ENCODE measurements around the gene ATP8A2.
A peak's percentile ranks its signal among the peaks of the same experiment; 100 is the strongest.

ATP8A2 gene

DNA sequence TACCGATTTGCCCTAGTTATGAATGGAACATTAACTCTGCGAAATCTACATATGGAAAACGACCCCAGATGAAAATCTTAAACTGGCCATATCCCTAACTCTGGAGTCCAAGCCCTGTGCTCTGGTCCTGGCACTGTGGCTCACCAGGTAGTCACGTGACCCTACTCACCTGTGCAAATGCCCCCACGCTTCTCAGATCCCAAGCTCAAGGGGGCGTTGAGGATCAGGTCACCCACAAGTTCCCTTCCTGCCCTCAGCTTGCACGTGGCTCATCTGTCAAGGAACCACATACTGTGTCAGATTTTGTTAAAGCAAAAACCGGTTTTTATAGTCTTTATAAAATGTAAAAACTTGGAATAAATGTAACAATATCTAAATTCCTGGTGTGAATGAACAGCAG is 356.0 kb downstream of the ATP8A2 start:
- Histone ChIP-seq H3K4me3 (ENCODE audit: insufficient read depth in 1 of 2, low read depth in 1 of 2, low read length in 2 of 2) (no peak overlapping the region), H2AFZ (ENCODE audit: low read depth, low read length) (no peak overlapping the region), H4K91ac (ENCODE audit: low read length) (no peak overlapping the region), H3K27ac (ENCODE audit: low read length, poor library complexity, severe bottlenecking) (no peak overlapping the region), H3K79me1 (replicated peaks; ENCODE audit: low read length, poor library complexity, severe bottlenecking) (no peaks in the 10 kb centered on the region), H3K23ac (ENCODE audit: low read length in 2 of 2) (no peak overlapping the region), H3K4me2 (ENCODE audit: low read length, poor library complexity, severe bottlenecking) (no peak overlapping the region), H3K4me1 (ENCODE audit: control insufficient read depth, insufficient read depth, low read depth, low read length) (peaks cover 4% of the 10 kb centered on the region), H3K9me3 (ENCODE audit: control insufficient read depth, low read length) (no peaks in the 10 kb centered on the region), H2AK5ac (ENCODE audit: low read length, severe bottlenecking) (no peak overlapping the region), H2BK120ac (ENCODE audit: low read depth, low read length) (no peak overlapping the region), H3K27me3 (ENCODE audit: control insufficient read depth in 1 of 2, insufficient read depth in 1 of 2, low read length in 2 of 2) (peaks cover 0 to 40% of the 10 kb centered on the region in 2 experiments), H4K8ac (ENCODE audit: low read length) (no peak overlapping the region), H2BK5ac (ENCODE audit: low read depth, low read length, poor library complexity, severe bottlenecking) (no peak overlapping the region), H2BK15ac (ENCODE audit: low read depth, poor library complexity, severe bottlenecking) (no peak overlapping the region), H2BK12ac (ENCODE audit: low read length in 2 of 2) (no peak overlapping the region), H3K18ac (ENCODE audit: low read depth in 1 of 2, low read length in 2 of 2) (no peak overlapping the region), H3K36me3 (ENCODE audit: control insufficient read depth in 1 of 2, insufficient read depth in 2 of 2, low read depth in 1 of 2, low read length in 2 of 2) (no peaks in the 10 kb centered on the region), H3K14ac (ENCODE audit: low read length in 2 of 2) (no peak overlapping the region), H3K4ac (ENCODE audit: low read depth in 1 of 2, low read length in 2 of 2) (no peak overlapping the region), H3K9ac (ENCODE audit: low read length) (no peak overlapping the region)
- no peak for DNase-seq
- 77% methylated on average over 6 of the region's 8 CpGs for WGBS

DNA sequence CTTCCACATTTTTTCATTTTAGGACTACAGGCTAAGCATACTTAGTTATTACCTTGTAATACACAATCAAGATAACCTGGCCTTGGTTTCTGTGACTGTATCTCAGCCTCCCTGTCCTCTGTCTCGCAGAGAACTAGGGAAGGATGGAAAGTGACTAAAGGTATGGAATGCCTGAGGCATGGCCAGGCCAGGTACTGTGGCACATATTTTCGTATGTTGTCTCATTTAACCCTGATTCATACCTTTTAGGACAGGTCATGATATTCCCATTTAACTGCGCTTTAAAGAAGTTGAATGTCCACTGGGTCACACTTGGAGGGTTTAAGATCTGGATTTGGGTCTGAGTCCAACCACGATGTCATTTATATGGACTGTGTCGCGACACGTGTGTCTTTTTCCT is 357.4 kb downstream of the ATP8A2 start:
- Histone ChIP-seq H2AK5ac (ENCODE audit: low read length, severe bottlenecking) (peak overlapping the region; percentile 30), H3K4me1 (ENCODE audit: control insufficient read depth, insufficient read depth, low read depth, low read length) (peaks cover 7% of the 10 kb centered on the region), H2BK15ac (ENCODE audit: low read depth, poor library complexity, severe bottlenecking) (no peak overlapping the region), H2AFZ (ENCODE audit: low read depth, low read length) (no peak overlapping the region), H3K4ac (ENCODE audit: low read depth in 1 of 2, low read length in 2 of 2) (no peak overlapping the region), H3K79me1 (replicated peaks; ENCODE audit: low read length, poor library complexity, severe bottlenecking) (no peaks in the 10 kb centered on the region), H2BK5ac (ENCODE audit: low read depth, low read length, poor library complexity, severe bottlenecking) (no peak overlapping the region), H3K27me3 (ENCODE audit: control insufficient read depth in 1 of 2, insufficient read depth in 1 of 2, low read length in 2 of 2) (peaks cover 0 to 40% of the 10 kb centered on the region in 2 experiments), H2BK120ac (ENCODE audit: low read depth, low read length) (no peak overlapping the region), H4K91ac (ENCODE audit: low read length) (no peak overlapping the region), H3K9me3 (ENCODE audit: control insufficient read depth, low read length) (no peaks in the 10 kb centered on the region), H3K18ac (ENCODE audit: low read depth in 1 of 2, low read length in 2 of 2) (no peak overlapping the region), H3K14ac (ENCODE audit: low read length in 2 of 2) (no peak overlapping the region), H3K9ac (ENCODE audit: low read length) (no peak overlapping the region), H2BK12ac (ENCODE audit: low read length in 2 of 2) (no peak overlapping the region), H4K8ac (ENCODE audit: low read length) (no peak overlapping the region), H3K4me3 (ENCODE audit: insufficient read depth in 1 of 2, low read depth in 1 of 2, low read length in 2 of 2) (no peak overlapping the region), H3K27ac (ENCODE audit: low read length, poor library complexity, severe bottlenecking) (no peak overlapping the region), H3K4me2 (ENCODE audit: low read length, poor library complexity, severe bottlenecking) (no peak overlapping the region), H3K23ac (ENCODE audit: low read length in 2 of 2) (no peak overlapping the region), H3K36me3 (ENCODE audit: control insufficient read depth in 1 of 2, insufficient read depth in 2 of 2, low read depth in 1 of 2, low read length in 2 of 2) (no peaks in the 10 kb centered on the region)
- DNase-seq, result no peak
- WGBS, result 88% methylated on average over 7 of the region's 7 CpGs

GRCh38 chr13:25731037-25731436 is 359.3 kb downstream of the ATP8A2 start:
- H3K79me1 ChIP-seq (replicated peaks; ENCODE audit: low read length, poor library complexity, severe bottlenecking), result no peaks in the 10 kb centered on the region
- no peak overlapping the region for H3K27ac ChIP-seq (ENCODE audit: low read length, poor library complexity, severe bottlenecking)
- H3K9me3 ChIP-seq (ENCODE audit: control insufficient read depth, low read length), result no peaks in the 10 kb centered on the region
- H2AK5ac ChIP-seq (ENCODE audit: low read length, severe bottlenecking), result no peak overlapping the region
- H2BK15ac ChIP-seq (ENCODE audit: low read depth, poor library complexity, severe bottlenecking), result no peak overlapping the region
- H3K4me2 ChIP-seq (ENCODE audit: low read length, poor library complexity, severe bottlenecking), result no peak overlapping the region
- H3K23ac ChIP-seq (ENCODE audit: low read length in 2 of 2), result no peak overlapping the region
- H2AFZ ChIP-seq (ENCODE audit: low read depth, low read length), result no peak overlapping the region
- no peak overlapping the region for H4K91ac ChIP-seq (ENCODE audit: low read length)
- no peak overlapping the region for H3K18ac ChIP-seq (ENCODE audit: low read depth in 1 of 2, low read length in 2 of 2)
- no peak overlapping the region for H2BK5ac ChIP-seq (ENCODE audit: low read depth, low read length, poor library complexity, severe bottlenecking)
- H3K4ac ChIP-seq (ENCODE audit: low read depth in 1 of 2, low read length in 2 of 2), result no peak overlapping the region
- no peak overlapping the region for H2BK12ac ChIP-seq (ENCODE audit: low read length in 2 of 2)
- H3K27me3 ChIP-seq (ENCODE audit: control insufficient read depth in 1 of 2, insufficient read depth in 1 of 2, low read length in 2 of 2), result peaks cover 0 to 34% of the 10 kb centered on the region in 2 experiments
- H4K8ac ChIP-seq (ENCODE audit: low read length), result no peak overlapping the region
- no peak overlapping the region for H3K14ac ChIP-seq (ENCODE audit: low read length in 2 of 2)
- H3K36me3 ChIP-seq (ENCODE audit: control insufficient read depth in 1 of 2, insufficient read depth in 2 of 2, low read depth in 1 of 2, low read length in 2 of 2), result no peaks in the 10 kb centered on the region
- H3K4me1 ChIP-seq (ENCODE audit: control insufficient read depth, insufficient read depth, low read depth, low read length), result peaks cover 9% of the 10 kb centered on the region
- DNase-seq, result no peak
- H3K4me3 ChIP-seq (ENCODE audit: insufficient read depth in 1 of 2, low read depth in 1 of 2, low read length in 2 of 2), result no peak overlapping the region
- WGBS, result 99% methylated on average over 4 of the region's 4 CpGs
- H3K9ac ChIP-seq (ENCODE audit: low read length), result no peak overlapping the region
- H2BK120ac ChIP-seq (ENCODE audit: low read depth, low read length), result no peak overlapping the region

- DNase-seq, result no peak
- Histone ChIP-seq H3K4me2 (ENCODE audit: low read length, poor library complexity, severe bottlenecking) (no peak overlapping the region), H2BK120ac (ENCODE audit: low read depth, low read length) (no peak overlapping the region), H2BK5ac (ENCODE audit: low read depth, low read length, poor library complexity, severe bottlenecking) (peak overlapping the region; percentile 80), H3K14ac (ENCODE audit: low read length in 2 of 2) (no peak overlapping the region), H3K9ac (ENCODE audit: low read length) (peak overlapping the region; percentile 53), H3K4me1 (ENCODE audit: control insufficient read depth, insufficient read depth, low read depth, low read length) (peaks cover 9% of the 10 kb centered on the region), H2AFZ (ENCODE audit: low read depth, low read length) (no peak overlapping the region), H3K18ac (ENCODE audit: low read depth in 1 of 2, low read length in 2 of 2) (no peak overlapping the region), H3K36me3 (ENCODE audit: control insufficient read depth in 1 of 2, insufficient read depth in 2 of 2, low read depth in 1 of 2, low read length in 2 of 2) (no peaks in the 10 kb centered on the region), H3K4me3 (ENCODE audit: insufficient read depth in 1 of 2, low read depth in 1 of 2, low read length in 2 of 2) (peak overlapping the region in 1 of 2 experiments; percentile 29), H4K8ac (ENCODE audit: low read length) (no peak overlapping the region), H2BK12ac (ENCODE audit: low read length in 2 of 2) (no peak overlapping the region), H3K23ac (ENCODE audit: low read length in 2 of 2) (no peak overlapping the region), H2AK5ac (ENCODE audit: low read length, severe bottlenecking) (peak overlapping the region; percentile 51), H3K79me1 (replicated peaks; ENCODE audit: low read length, poor library complexity, severe bottlenecking) (no peaks in the 10 kb centered on the region), H3K27me3 (ENCODE audit: control insufficient read depth in 1 of 2, insufficient read depth in 1 of 2, low read length in 2 of 2) (peaks cover 0 to 31% of the 10 kb centered on the region in 2 experiments), H3K27ac (ENCODE audit: low read length, poor library complexity, severe bottlenecking) (peak overlapping the region; percentile 93), H4K91ac (ENCODE audit: low read length) (no peak overlapping the region), H2BK15ac (ENCODE audit: low read depth, poor library complexity, severe bottlenecking) (no peak overlapping the region), H3K9me3 (ENCODE audit: control insufficient read depth, low read length) (no peaks in the 10 kb centered on the region), H3K4ac (ENCODE audit: low read depth in 1 of 2, low read length in 2 of 2) (no peak overlapping the region)
- 72% methylated on average over 3 of the region's 4 CpGs for WGBS
Measured at GRCh38 chr13:25731536-25731935, 359.8 kb downstream of the ATP8A2 start.
